Uterus (tissue), 4 donors: Measurements from ENCODE around the gene SCAPER. TPM values are rescaled to one million over a fixed set of nuclear protein-coding genes. Genes with fewer than 3 reads are reported as not detected.
"Not testable (repeated sequence)": the region's sequence is repeated elsewhere in the genome, so short reads cannot be mapped to it uniquely, and the experiment has no call there.

Experiments
- DNase-seq, 2 donors: peaks; one replicate each; pipeline ENCODE4 v3.0.0-alpha.2; 2019 to 2020
- H3K27ac ChIP-seq, 2 donors: fragments of 200-600 bp; sonication (generic); 1 replicate in 1 of 2; 2 replicates in 1 of 2; pipeline ENCODE4 v1.5.1; 2016 to 2018
- H3K27me3 ChIP-seq, 2 donors: fragments of 200-600 bp; sonication (generic); one replicate each; pipeline ENCODE4 v1.5.1; 2018 to 2019; ENCODE audit warnings: control low read depth in 1 of 2
- H3K36me3 ChIP-seq, 2 donors: fragments of 200-600 bp; sonication (generic); one replicate each; pipeline ENCODE4 v1.5.1; 2019; ENCODE audit warnings: control low read depth in 1 of 2
- H3K4me1 ChIP-seq, 2 donors: fragments of 200-600 bp; sonication (generic); one replicate each; pipeline ENCODE4 v1.5.1; 2018 to 2019; ENCODE audit warnings: control low read depth in 1 of 2
- H3K4me3 ChIP-seq, 2 donors: fragments of 200-600 bp; sonication (generic); 1 replicate in 1 of 2; 2 replicates in 1 of 2; pipeline ENCODE4 v1.5.1; 2018 to 2019; ENCODE audit warnings: mild to moderate bottlenecking in 1 of 2
- H3K9me3 ChIP-seq, 2 donors: fragments of 200-600 bp; sonication (generic); one replicate each; pipeline ENCODE4 v1.5.1; 2019; ENCODE audit warnings: control low read depth in 1 of 2
- POLR2A ChIP-seq, 2 donors: fragments of 450-650 bp; IDR thresholded peaks; one replicate each; pipeline ENCODE4 v1.6.1; 2016; ENCODE audit warnings: antibody characterized with exemption in 2 of 2, mild to moderate bottlenecking in 1 of 2, moderate library complexity in 1 of 2
- intact Hi-C: fragments of 100-400 bp; cut with DNase I; formaldehyde crosslinking; loops from one replicate; pipeline ENCODE4 v1.15.1; 2023; ENCODE audit warnings: low total_unique reads
- total RNA-seq, 4 donors: library from RNA; depleted of rRNA in 3 of 4; stranded (reverse); fragments of >200 nt in 3 of 4; gene quantifications; one replicate each; pipeline versions ENCODE4 v1.1.0 to v1.2.4, GENCODE V29; 2014 to 2023
- TF ChIP-seq, protein P1 (sequence below), 4 experiments: fragments of 200-600 bp in 2 of 4; fragments of 450-650 bp in 2 of 4; sonication (generic) in 2 of 4; IDR thresholded peaks; one replicate each; pipeline ENCODE4 v1.5.1; 2016 to 2019; ENCODE audit warnings: antibody characterized with exemption in 4 of 4, mild to moderate bottlenecking in 2 of 4, moderate library complexity in 1 of 4
- donor health status: DM: yes; HTN: yes; CAD: no.

SCAPER gene
- total RNA-seq, 4 donors from 2014 or later, result 10.6 to 74.2 (median 32.9) TPM

- TF ChIP-seq POLR2A (IDR thresholded peaks at IDR 0.05), result no peak
- TF ChIP-seq, protein P1, sequence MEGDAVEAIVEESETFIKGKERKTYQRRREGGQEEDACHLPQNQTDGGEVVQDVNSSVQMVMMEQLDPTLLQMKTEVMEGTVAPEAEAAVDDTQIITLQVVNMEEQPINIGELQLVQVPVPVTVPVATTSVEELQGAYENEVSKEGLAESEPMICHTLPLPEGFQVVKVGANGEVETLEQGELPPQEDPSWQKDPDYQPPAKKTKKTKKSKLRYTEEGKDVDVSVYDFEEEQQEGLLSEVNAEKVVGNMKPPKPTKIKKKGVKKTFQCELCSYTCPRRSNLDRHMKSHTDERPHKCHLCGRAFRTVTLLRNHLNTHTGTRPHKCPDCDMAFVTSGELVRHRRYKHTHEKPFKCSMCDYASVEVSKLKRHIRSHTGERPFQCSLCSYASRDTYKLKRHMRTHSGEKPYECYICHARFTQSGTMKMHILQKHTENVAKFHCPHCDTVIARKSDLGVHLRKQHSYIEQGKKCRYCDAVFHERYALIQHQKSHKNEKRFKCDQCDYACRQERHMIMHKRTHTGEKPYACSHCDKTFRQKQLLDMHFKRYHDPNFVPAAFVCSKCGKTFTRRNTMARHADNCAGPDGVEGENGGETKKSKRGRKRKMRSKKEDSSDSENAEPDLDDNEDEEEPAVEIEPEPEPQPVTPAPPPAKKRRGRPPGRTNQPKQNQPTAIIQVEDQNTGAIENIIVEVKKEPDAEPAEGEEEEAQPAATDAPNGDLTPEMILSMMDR (IDR thresholded peaks at IDR 0.05), result no peak
- H3K36me3 ChIP-seq, result no peaks in the 10 kb centered on the region
- no peak overlapping the region for H3K27ac ChIP-seq
- H3K27me3 ChIP-seq, result no peaks in the 10 kb centered on the region
- H3K4me1 ChIP-seq, result no peaks in the 10 kb centered on the region
- H3K9me3 ChIP-seq, result no peaks in the 10 kb centered on the region
- intact Hi-C loops, result no loop called here
- H3K4me3 ChIP-seq, result no peak overlapping the region
- DNase-seq, result no peak
Observed at GRCh38 chr15:76502678-76503077, 402.5 kb downstream of the SCAPER start.

- H3K4me1 ChIP-seq, H3K4me3 ChIP-seq, intact Hi-C loops, H3K27me3 ChIP-seq, H3K36me3 ChIP-seq, H3K27ac ChIP-seq, DNase-seq, H3K9me3 ChIP-seq: not testable (repeated sequence)
Observed at GRCh38 chr15:76502185-76502584, 403.0 kb downstream of the SCAPER start.

DNA sequence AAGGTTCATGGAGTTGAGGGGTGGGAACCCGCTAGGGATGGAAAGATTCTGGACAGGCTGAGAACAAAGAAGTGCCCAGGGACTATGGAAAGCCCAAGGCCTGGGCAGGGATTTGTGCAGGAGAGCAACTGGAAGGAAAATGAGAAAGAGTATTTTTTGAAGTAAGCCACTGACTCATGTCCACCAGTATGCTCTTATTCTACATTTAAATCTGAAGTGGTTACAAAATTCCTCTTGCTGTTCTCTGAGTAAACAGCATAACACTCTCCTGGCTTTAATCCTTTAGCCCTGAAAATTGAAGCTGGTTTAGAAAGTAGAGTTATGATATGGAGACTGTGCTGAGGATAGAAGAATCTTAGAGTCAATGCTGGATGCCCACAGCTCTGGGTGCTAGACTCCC is 403.4 kb downstream of the SCAPER start:
- Histone ChIP-seq H3K4me3 (no peak overlapping the region), H3K27ac (no peak overlapping the region), H3K27me3 (no peaks in the 10 kb centered on the region), H3K36me3 (no peaks in the 10 kb centered on the region), H3K4me1 (no peaks in the 10 kb centered on the region), H3K9me3 (no peaks in the 10 kb centered on the region)
- no peak for DNase-seq
- intact Hi-C loops, result no loop called here
- no peak for TF ChIP-seq POLR2A (IDR thresholded peaks at IDR 0.05)
- TF ChIP-seq, protein P1 (IDR thresholded peaks at IDR 0.05), result no peak

- H3K27ac ChIP-seq, result no peak overlapping the region
- DNase-seq, result no peak
- no peak for TF ChIP-seq POLR2A (IDR thresholded peaks at IDR 0.05)
- TF ChIP-seq, protein P1 (IDR thresholded peaks at IDR 0.05), result no peak
- H3K4me3 ChIP-seq, result no peak overlapping the region
- no peaks in the 10 kb centered on the region for H3K27me3 ChIP-seq
- no peaks in the 10 kb centered on the region for H3K36me3 ChIP-seq
- no peaks in the 10 kb centered on the region for H3K9me3 ChIP-seq
- intact Hi-C loops, result no loop called here
- H3K4me1 ChIP-seq, result no peaks in the 10 kb centered on the region
Observed at GRCh38 chr15:76501011-76501410, 404.1 kb downstream of the SCAPER start.

DNA sequence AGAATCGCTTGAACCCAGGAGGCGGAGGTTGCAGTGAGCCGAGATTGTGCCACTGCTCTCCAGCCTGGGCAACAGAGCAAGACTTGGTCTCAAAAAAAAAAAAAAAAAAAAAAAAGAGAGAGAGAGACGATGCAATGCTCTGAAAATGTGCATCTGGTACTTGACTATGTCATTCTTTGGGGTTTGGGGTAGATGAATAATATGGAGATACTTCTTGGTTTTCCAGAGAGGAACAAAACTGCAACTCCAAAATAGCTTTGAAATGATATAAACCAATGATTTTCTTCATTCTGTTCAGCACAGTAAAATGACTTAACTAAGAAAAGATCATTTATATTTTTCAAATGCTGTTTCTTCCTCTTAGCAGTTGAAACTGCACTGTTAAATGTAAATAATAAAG is 409.7 kb downstream of the SCAPER start:
- TF ChIP-seq, protein P1 (IDR thresholded peaks at IDR 0.05), result no peak
- no peak for TF ChIP-seq POLR2A (IDR thresholded peaks at IDR 0.05)

DNA sequence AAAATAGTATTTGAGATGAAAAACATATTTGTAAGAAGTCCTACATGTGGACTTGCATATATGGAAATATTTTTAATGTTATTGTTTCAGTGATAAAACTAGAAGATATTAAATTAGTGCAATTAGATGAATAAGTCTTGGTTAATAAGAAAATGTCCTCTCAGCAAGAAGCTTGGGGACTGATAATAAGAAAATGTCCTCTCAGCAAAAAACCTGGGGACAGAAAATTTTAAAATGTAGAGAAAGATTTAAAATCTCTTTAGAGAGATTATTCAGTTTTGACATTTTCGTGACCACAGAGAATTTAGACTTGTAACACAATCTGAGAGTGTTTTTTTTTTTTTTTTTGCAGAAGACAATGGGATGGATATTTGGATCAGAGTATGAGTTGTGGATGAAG is 412.6 kb downstream of the SCAPER start:
- intact Hi-C loops, result no loop called here
- TF ChIP-seq, protein P1 (IDR thresholded peaks at IDR 0.05), result no peak
- TF ChIP-seq POLR2A (IDR thresholded peaks at IDR 0.05), result no peak
- DNase-seq, result no peak
- no peaks in the 10 kb centered on the region for H3K4me1 ChIP-seq
- no peaks in the 10 kb centered on the region for H3K27me3 ChIP-seq
- no peak overlapping the region for H3K4me3 ChIP-seq
- no peak overlapping the region for H3K27ac ChIP-seq
- H3K9me3 ChIP-seq, result no peaks in the 10 kb centered on the region
- H3K36me3 ChIP-seq, result no peaks in the 10 kb centered on the region

More for the DNA sequence above, 409.7 kb downstream of the SCAPER start:
- no peaks in the 10 kb centered on the region for H3K4me1 ChIP-seq
- intact Hi-C loops, result no loop called here
- no peaks in the 10 kb centered on the region for H3K27me3 ChIP-seq
- no peak for DNase-seq
- H3K9me3 ChIP-seq, result no peaks in the 10 kb centered on the region
- H3K27ac ChIP-seq, result no peak overlapping the region
- no peak overlapping the region for H3K4me3 ChIP-seq
- H3K36me3 ChIP-seq, result no peaks in the 10 kb centered on the region
